Spleen (tissue), 11 donors: ENCODE data around the gene CPA5. TPM values are rescaled to one million over a fixed set of nuclear protein-coding genes. Genes with fewer than 3 reads are reported as not detected.

Experiments
- DNase-seq: peaks from one replicate; pipeline ENCODE4 v3.0.0-alpha.2; 2020
- H3K27ac ChIP-seq, 8 donors: fragments of 200-600 bp; sonication (generic) in 7 of 8; 1 replicate in 4 of 8; 2 replicates in 4 of 8; pipeline versions ENCODE4 v1.5.0 to v1.8.0; 2016 to 2021; ENCODE audit warnings: inconsistent platforms in 4 of 8, mild to moderate bottlenecking in 4 of 8, moderate library complexity in 1 of 8
- H3K27me3 ChIP-seq, 7 donors: fragments of 200-600 bp; sonication (generic) in 6 of 7; replicated peaks in 1 of 7; 1 replicate in 4 of 7; 2 replicates in 3 of 7; pipeline versions ENCODE4 v1.5.0 to v1.8.0; 2016 to 2021; ENCODE audit warnings: inconsistent platforms in 3 of 7, mild to moderate bottlenecking in 1 of 7
- H3K36me3 ChIP-seq, 6 donors: fragments of 200-600 bp; sonication (generic) in 5 of 6; 1 replicate in 4 of 6; 2 replicates in 2 of 6; pipeline versions ENCODE4 v1.5.0 to v1.8.0; 2016 to 2021; ENCODE audit warnings: inconsistent platforms in 2 of 6
- H3K4me1 ChIP-seq, 6 donors: fragments of 200-600 bp; sonication (generic) in 5 of 6; 1 replicate in 3 of 6; 2 replicates in 3 of 6; pipeline versions ENCODE4 v1.5.0 to v1.8.0; 2016 to 2021; ENCODE audit warnings: inconsistent platforms in 3 of 6
- H3K4me3 ChIP-seq, 8 donors: fragments of 200-600 bp; sonication (generic) in 7 of 8; 1 replicate in 4 of 8; 2 replicates in 4 of 8; pipeline versions ENCODE4 v1.5.0 to v1.8.0; 2016 to 2021; ENCODE audit warnings: inconsistent platforms in 4 of 8, mild to moderate bottlenecking in 4 of 8, moderate library complexity in 2 of 8
- H3K9me3 ChIP-seq, 8 donors: fragments of 200-600 bp; sonication (generic) in 7 of 8; 1 replicate in 4 of 8; 2 replicates in 4 of 8; pipeline versions ENCODE4 v1.5.0 to v1.8.0; 2016 to 2021; ENCODE audit warnings: inconsistent platforms in 4 of 8
- POLR2A ChIP-seq, 3 donors: fragments of 450-650 bp; IDR thresholded peaks; one replicate each; pipeline ENCODE4 v1.5.1; 2017; ENCODE audit warnings: antibody characterized with exemption in 3 of 3, mild to moderate bottlenecking in 1 of 3
- POLR2AphosphoS5 ChIP-seq, 3 donors: sonication (generic); formaldehyde crosslinking; IDR thresholded peaks; one replicate each; pipeline ENCODE4 v1.5.1; 2017; ENCODE audit warnings: antibody characterized with exemption in 3 of 3
- WGBS, 5 donors: extraction: QIAGEN DNeasy Blood & Tissue Kit in 3 of 5; methylation state at CpG; one replicate each; pipeline versions ENCODE4 v1.1.5 to v1.1.7; 2013 to 2018; 5-methylcytosine and 5-hydroxymethylcytosine counted together
- intact Hi-C: fragments of 100-400 bp; cut with DNase I; formaldehyde crosslinking; loops from one replicate; pipeline ENCODE4 v1.15.0; 2023; ENCODE audit warnings: low total_unique reads
- polyA plus RNA-seq, 3 donors: library from polyadenylated mRNA; stranded (reverse); fragments of 200-250 nt; gene quantifications; one replicate each; pipeline ENCODE4 v1.2.1, GENCODE V29; 2013
- total RNA-seq, 7 donors: library from RNA; depleted of rRNA in 3 of 7; stranded (reverse); fragments of >200 nt in 3 of 7; fragmentation: NEBNext Ultra II Directional in 4 of 7; extraction: Animal tissue kit (Norgen Biotek cat#: 25700) in 4 of 7; gene quantifications; one replicate each; pipeline versions ENCODE4 v1.1.0 to v1.2.1, GENCODE V29; 2016 to 2021
- TF ChIP-seq, protein P1 (sequence below), 11 experiments: fragments of 200-600 bp in 7 of 11; fragments of 450-650 bp in 4 of 11; sonication (generic) in 4 of 11; IDR thresholded peaks in 8 of 11; conservative IDR thresholded peaks in 3 of 11; 1 replicate in 7 of 11; 2 replicates in 4 of 11; pipeline versions ENCODE4 v1.4.0 to v1.8.0; 2016 to 2021; ENCODE audit warnings: antibody characterized with exemption in 11 of 11, inconsistent platforms in 4 of 11, mild to moderate bottlenecking in 1 of 11
- donor health status: healthy with polysubstance abuse.
- donor health status: DM: no; HTN: no; CAD: no; lungs with moderate emphysema.
- donor health status: DM: no; HTN: no; CAD: no.
- donor health status: Bipolar disorder and iron deficiency.
- donor health status: healthy.
- donor health status: DM: no; HTN: no; CAD: no.
- donor health status: DM: yes; HTN: yes; CAD: no.

The CPA5 gene
- total and polyA plus RNA-seq, 10 donors: 0.26 to 3.6 (median 0.45) TPM; not detected in 6

DNA sequence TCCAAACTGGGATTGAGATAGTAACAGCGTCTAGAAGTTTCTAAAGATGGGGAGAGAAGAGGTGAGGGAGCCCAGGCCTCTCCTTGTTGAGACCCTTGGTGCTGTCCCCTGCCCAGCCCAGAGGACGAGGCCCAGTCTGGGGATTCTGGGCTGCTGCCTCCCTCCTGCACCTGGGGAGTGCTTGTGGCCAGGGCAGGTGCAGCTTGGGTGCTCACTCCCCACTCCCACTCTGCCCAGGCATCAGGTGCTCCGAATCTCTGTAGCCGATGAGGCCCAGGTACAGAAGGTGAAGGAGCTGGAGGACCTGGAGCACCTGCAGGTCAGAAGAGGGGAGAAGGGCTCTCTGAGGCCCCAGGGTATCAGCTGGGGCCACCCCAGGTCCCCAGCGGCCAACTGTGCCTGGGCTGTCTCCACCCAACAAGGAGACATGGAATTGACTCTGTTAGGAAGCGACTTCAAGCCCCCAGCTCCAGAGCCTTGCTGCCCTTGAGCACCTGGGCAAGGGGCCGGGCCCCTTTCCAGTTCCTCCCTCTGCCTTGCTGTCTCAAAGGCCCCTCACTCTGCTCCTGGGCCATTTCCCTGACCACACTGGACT is 36.3 kb downstream of the CPA5 start:
- TF ChIP-seq, protein P1, sequence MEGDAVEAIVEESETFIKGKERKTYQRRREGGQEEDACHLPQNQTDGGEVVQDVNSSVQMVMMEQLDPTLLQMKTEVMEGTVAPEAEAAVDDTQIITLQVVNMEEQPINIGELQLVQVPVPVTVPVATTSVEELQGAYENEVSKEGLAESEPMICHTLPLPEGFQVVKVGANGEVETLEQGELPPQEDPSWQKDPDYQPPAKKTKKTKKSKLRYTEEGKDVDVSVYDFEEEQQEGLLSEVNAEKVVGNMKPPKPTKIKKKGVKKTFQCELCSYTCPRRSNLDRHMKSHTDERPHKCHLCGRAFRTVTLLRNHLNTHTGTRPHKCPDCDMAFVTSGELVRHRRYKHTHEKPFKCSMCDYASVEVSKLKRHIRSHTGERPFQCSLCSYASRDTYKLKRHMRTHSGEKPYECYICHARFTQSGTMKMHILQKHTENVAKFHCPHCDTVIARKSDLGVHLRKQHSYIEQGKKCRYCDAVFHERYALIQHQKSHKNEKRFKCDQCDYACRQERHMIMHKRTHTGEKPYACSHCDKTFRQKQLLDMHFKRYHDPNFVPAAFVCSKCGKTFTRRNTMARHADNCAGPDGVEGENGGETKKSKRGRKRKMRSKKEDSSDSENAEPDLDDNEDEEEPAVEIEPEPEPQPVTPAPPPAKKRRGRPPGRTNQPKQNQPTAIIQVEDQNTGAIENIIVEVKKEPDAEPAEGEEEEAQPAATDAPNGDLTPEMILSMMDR (IDR thresholded peaks at IDR 0.05 in 8 of 11, conservative IDR thresholded peaks at IDR 0.05 in 3 of 11): no peak
- TF ChIP-seq POLR2A (IDR thresholded peaks at IDR 0.05): no peak
- Histone ChIP-seq H3K27me3 (no peaks in the 10 kb centered on the region), H3K4me1 (peaks cover 0 to 36% (median 16%) of the 10 kb centered on the region in 6 donors), H3K9me3 (peaks cover 0 to 16% (median 14%) of the 10 kb centered on the region in 8 donors), H3K27ac (peak overlapping the region in 3 of 8 donors; percentile 41 to 71 (median 60)), H3K4me3 (no peak overlapping the region), H3K36me3 (no peaks in the 10 kb centered on the region)
- DNase-seq: no peak
- intact Hi-C loops: no loop called here
- WGBS, 5 donors: 83 to 97% (median 93%) methylated on average over 6 to 7 of the region's 7 CpGs

DNA sequence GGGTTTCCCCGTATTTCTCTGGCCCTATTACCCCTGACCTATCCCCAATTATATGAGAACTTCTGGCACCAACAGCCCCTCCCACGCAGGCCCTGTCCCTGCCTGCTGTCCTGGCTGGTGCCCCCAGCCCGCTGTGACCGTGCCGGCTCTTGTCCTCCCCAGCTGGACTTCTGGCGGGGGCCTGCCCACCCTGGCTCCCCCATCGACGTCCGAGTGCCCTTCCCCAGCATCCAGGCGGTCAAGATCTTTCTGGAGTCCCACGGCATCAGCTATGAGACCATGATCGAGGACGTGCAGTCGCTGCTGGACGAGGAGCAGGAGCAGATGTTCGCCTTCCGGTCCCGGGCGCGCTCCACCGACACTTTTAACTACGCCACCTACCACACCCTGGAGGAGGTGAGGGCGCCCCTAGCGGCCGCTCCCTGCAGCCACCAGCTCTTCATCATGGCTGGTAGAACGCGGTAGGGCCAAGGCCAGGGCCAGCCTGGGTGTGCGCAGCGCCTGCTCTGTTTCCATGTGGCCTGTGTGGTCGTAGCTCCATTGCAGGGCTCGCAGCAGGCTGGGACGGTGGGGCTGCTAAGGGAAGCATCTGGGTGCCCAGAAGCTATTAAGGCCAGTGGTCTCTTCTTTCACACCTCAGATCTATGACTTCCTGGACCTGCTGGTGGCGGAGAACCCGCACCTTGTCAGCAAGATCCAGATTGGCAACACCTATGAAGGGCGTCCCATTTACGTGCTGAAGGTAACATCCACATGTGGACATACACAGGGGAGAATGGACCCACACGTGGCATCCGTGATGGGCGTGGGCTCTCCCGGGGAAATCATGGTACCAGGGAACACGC is 37.1 kb downstream of the CPA5 start:
- 91 to 95% (median 93%) methylated on average over 33 to 41 of the region's 41 CpGs for WGBS, 5 donors
- peaks cover 0 to 9% (median 7%) of the 10 kb centered on the region in 8 donors for H3K9me3 ChIP-seq
- H3K27me3 ChIP-seq: no peaks in the 10 kb centered on the region
- H3K36me3 ChIP-seq: no peaks in the 10 kb centered on the region
- H3K4me1 ChIP-seq: peaks cover 0 to 40% (median 16%) of the 10 kb centered on the region in 6 donors
- intact Hi-C loops: no loop called here
- H3K4me3 ChIP-seq: no peak overlapping the region
- no peak overlapping the region for H3K27ac ChIP-seq
- TF ChIP-seq POLR2A (IDR thresholded peaks at IDR 0.05) (no peak), POLR2AphosphoS5 (IDR thresholded peaks at IDR 0.05) (no peak)
- no peak for DNase-seq

DNA sequence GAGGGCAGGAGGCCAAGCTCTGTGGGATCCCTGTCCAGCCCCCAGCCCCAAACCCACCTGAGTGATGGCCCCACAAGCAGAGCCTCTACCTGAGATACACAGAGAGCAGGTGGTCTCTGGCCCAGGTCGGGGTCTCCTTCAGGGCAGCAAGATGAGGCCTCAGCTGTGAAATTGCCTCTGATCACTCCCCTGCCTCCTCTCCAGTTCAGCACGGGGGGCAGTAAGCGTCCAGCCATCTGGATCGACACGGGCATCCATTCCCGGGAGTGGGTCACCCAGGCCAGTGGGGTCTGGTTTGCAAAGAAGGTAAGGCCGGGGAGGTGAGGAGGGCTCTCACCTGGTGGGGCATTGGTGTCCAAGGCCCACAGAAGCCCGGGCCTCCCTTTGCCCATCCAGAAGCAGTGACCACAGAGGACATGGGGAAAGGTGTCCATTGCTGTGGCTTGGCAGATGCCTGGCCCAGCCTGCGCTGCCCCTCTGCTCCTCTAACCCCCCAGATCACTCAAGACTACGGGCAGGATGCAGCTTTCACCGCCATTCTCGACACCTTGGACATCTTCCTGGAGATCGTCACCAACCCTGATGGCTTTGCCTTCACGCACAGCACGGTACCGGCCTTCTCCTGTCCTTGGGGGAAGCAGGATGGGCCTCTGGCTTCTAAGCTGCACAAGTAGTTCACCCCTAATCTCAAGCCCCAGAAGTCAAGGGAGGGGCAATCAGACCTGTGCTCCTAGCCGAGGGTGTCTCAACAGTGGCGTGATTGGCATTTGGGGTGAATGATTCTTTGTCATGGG is 38.8 kb downstream of the CPA5 start:
- Histone ChIP-seq H3K36me3 (no peaks in the 10 kb centered on the region), H3K4me1 (peaks cover 0 to 40% (median 16%) of the 10 kb centered on the region in 6 donors), H3K9me3 (peaks cover 0 to 1% (median 0%) of the 10 kb centered on the region in 8 donors), H3K4me3 (no peak overlapping the region), H3K27ac (peak overlapping the region in 1 of 8 donors; percentile 81), H3K27me3 (no peaks in the 10 kb centered on the region)
- WGBS, 5 donors: 86 to 95% (median 87%) methylated on average over 7 to 18 of the region's 18 CpGs
- TF ChIP-seq POLR2AphosphoS5 (IDR thresholded peaks at IDR 0.05): no peak
- TF ChIP-seq, protein P1 (IDR thresholded peaks at IDR 0.05 in 8 of 11, conservative IDR thresholded peaks at IDR 0.05 in 3 of 11): no peak
- no peak for TF ChIP-seq POLR2A (IDR thresholded peaks at IDR 0.05)
- DNase-seq: no peak
- intact Hi-C loops: no loop called here

DNA sequence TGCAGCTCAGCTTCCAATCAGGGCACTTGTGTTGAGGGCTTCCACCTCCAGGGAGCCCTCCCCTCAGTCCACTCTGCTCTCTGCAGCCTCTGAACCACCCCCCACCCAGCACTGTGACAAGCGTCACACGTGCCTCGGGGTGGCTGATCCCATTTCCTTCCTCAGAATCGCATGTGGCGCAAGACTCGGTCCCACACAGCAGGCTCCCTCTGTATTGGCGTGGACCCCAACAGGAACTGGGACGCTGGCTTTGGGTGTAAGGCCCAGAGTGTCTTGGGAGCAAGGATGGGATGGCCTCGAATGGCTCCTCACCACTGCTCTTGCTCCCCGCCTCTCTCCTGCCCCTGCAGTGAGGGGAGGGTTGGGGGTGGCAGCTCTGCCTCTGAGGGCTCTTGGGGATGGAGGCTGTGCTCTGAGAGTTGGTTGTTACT is 39.8 kb downstream of the CPA5 start:
- H3K27me3 ChIP-seq: no peaks in the 10 kb centered on the region
- no peak overlapping the region for H3K4me3 ChIP-seq
- no peak for DNase-seq
- intact Hi-C loops: no loop called here
- TF ChIP-seq POLR2A (IDR thresholded peaks at IDR 0.05): no peak
- TF ChIP-seq POLR2AphosphoS5 (IDR thresholded peaks at IDR 0.05): peak in 1 of 3 donors; percentile 59
- TF ChIP-seq, protein P1 (IDR thresholded peaks at IDR 0.05 in 8 of 11, conservative IDR thresholded peaks at IDR 0.05 in 3 of 11): no peak
- peak overlapping the region; percentile 27 to 88 (median 78) for H3K27ac ChIP-seq
- WGBS, 5 donors: 28 to 62% (median 47%) methylated on average over 6 to 10 of the region's 10 CpGs
- H3K4me1 ChIP-seq: peaks cover 0 to 39% (median 14%) of the 10 kb centered on the region in 6 donors
- H3K9me3 ChIP-seq: peaks cover 0 to 6% (median 0%) of the 10 kb centered on the region in 8 donors
- no peaks in the 10 kb centered on the region for H3K36me3 ChIP-seq
